Ishikawa (cell line): Measurements from ENCODE around the gene CPXM1.

Experiments
- CEBPB ChIP-seq: IDR thresholded peaks from 2 replicates; pipeline ENCODE4 v1.6.1; 2012
- CREB1 ChIP-seq: IDR thresholded peaks from 2 replicates; pipeline ENCODE4 v1.6.1; 2012; ENCODE audit warnings: low read depth
- EGR1 ChIP-seq: IDR thresholded peaks from 2 replicates; pipeline ENCODE4 v1.6.1; 2012
- EP300 ChIP-seq: IDR thresholded peaks from 2 replicates; pipeline ENCODE4 v1.6.1; 2012; ENCODE audit warnings: borderline replicate concordance
- FOXM1 ChIP-seq: IDR thresholded peaks from 2 replicates; pipeline ENCODE4 v1.6.1; 2012; ENCODE audit warnings: low read depth, borderline replicate concordance
- MAX ChIP-seq: IDR thresholded peaks from 2 replicates; pipeline ENCODE4 v1.6.1; 2012
- NFIC ChIP-seq: IDR thresholded peaks from 2 replicates; pipeline ENCODE4 v1.6.1; 2012
- RAD21 ChIP-seq: IDR thresholded peaks from 2 replicates; pipeline ENCODE4 v1.6.1; 2012; ENCODE audit warnings: low read depth
- REST ChIP-seq: IDR thresholded peaks from 2 replicates; pipeline ENCODE4 v1.6.1; 2012; ENCODE audit warnings: low read depth, mild to moderate bottlenecking
- TAF1 ChIP-seq: IDR thresholded peaks from 2 replicates; pipeline ENCODE4 v1.6.1; 2012; ENCODE audit warnings: low read depth, mild to moderate bottlenecking
- TCF12 ChIP-seq: IDR thresholded peaks from 2 replicates; pipeline ENCODE4 v1.6.1; 2012; ENCODE audit warnings: low read depth
- TEAD4 ChIP-seq: IDR thresholded peaks from 2 replicates; pipeline ENCODE4 v1.6.1; 2012
- USF1 ChIP-seq: IDR thresholded peaks from 2 replicates; pipeline ENCODE4 v1.6.1; 2012
- YY1 ChIP-seq: IDR thresholded peaks from 2 replicates; pipeline ENCODE4 v1.6.1; 2012; ENCODE audit warnings: low read depth
- ZBTB7A ChIP-seq: IDR thresholded peaks from 2 replicates; pipeline ENCODE4 v1.6.1; 2012; ENCODE audit warnings: low read depth

The CPXM1 gene

GRCh38 chr20:2815242-2815900, 14.9 kb upstream of the CPXM1 start:
- TF ChIP-seq YY1 (no peak), EP300 (no peak), EGR1 (no peak), TAF1 (no peak), TEAD4 (no peak), NFIC (no peak), RAD21 (no peak), TCF12 (no peak), MAX (no peak), USF1 (no peak), CEBPB (no peak), FOXM1 (no peak), REST (no peak), ZBTB7A (no peak), CREB1 (no peak)

GRCh38 chr20:2814587-2815051, 14.2 kb upstream of the CPXM1 start, which contains the start of gene C20orf141:
Gene C20orf141 (plus strand): TSS chr20:2814987. CDS start chr20:2815185, 198 bp downstream.
- TF ChIP-seq YY1 (no peak), NFIC (peak; percentile 34; the same call in 1 of the 2 replicates), CREB1 (no peak)

GRCh38 chr20:2814076-2814475, 13.6 kb upstream of the CPXM1 start:
- TF ChIP-seq REST = no peak
- TF ChIP-seq ZBTB7A = no peak
- TF ChIP-seq CREB1 = no peak
- no peak for TF ChIP-seq YY1
- TF ChIP-seq TEAD4 = no peak
- no peak for TF ChIP-seq RAD21
- no peak for TF ChIP-seq MAX
- TF ChIP-seq TAF1 = no peak
- no peak for TF ChIP-seq EGR1
- no peak for TF ChIP-seq TCF12
- no peak for TF ChIP-seq EP300
- TF ChIP-seq NFIC = no peak
- no peak for TF ChIP-seq USF1
- no peak for TF ChIP-seq CEBPB
- no peak for TF ChIP-seq FOXM1

- TF ChIP-seq REST (no peak), MAX (no peak), CEBPB (no peak), CREB1 (no peak), RAD21 (no peak), NFIC (no peak), ZBTB7A (no peak), TCF12 (no peak)
Observed at GRCh38 chr20:2812189-2812588, 11.8 kb upstream of the CPXM1 start.
